ENCODE data around the gene TRIM42.

Gene TRIM42

GRCh38 chr3:140677764-140678163 is at the start of gene TRIM42:
Gene TRIM42 (plus strand): TSS chr3:140678064. CDS start chr3:140678230, 166 bp downstream.
- no peak for DNase-seq (ENCODE audit: low spot score)

DNA sequence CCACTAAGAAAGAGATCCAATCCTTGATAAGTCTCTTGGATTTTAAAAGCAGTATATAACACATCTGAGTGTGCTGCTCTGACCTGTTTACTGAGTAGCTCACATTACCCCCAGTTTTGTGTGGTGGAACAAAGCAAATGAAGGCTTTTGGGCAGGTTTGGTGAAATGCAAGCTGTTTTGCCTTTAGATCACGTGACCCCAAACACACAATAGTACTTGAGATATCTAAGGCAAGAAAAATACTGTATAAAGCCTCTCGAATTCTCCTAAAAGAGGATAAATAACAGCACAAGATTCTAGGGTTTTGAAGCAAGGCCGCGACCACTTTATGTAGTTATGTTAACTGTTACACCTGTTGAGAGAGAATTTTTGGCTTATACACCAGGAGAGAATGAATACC is 49.3 kb upstream of the TRIM42 start:
- no peak for DNase-seq (ENCODE audit: low spot score)

DNA sequence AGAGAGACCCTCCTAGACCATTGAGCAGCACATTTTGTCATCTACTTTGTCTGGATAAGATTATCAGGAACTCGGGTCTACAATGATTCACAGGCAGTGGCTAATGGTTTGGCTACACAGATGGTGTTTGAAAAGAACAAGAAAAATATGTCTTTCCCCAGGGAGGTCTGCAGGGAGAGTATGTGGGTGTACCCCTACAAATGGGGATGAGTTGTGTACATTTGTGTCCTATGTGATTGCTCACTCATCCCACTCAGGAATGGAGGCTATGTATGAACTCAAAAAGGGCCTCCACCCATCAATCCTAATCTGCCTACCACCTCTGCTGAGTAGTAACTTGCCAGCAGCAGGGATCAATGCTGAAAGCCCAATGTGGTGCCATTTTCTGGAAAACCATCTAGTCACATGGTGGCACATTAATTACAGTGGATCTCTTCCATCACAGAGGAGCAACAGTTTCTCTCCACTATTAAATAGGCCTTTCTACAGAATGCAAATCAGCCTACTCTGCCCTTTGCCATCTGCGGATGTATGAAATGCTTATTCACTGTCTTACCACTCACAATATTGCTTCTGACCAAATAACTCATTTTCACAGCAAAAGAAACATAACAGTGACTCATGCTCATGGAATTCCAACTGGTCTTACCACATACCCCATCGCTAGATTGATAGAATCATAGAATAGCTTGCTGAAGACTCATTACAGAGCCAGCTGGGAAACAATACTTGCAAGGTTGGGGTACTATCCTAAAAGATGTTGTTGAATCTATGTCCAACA is 48.3 kb upstream of the TRIM42 start:
- no peak for DNase-seq (ENCODE audit: low spot score)

- DNase-seq (ENCODE audit: low spot score) = no peak
These were observed 47.5 kb upstream of the TRIM42 start for GRCh38 chr3:140630366-140630765.

GRCh38 chr3:140630866-140631265 is 47.0 kb upstream of the TRIM42 start:
- DNase-seq (ENCODE audit: low spot score) = no peak

- no peak for DNase-seq (ENCODE audit: low spot score)
These were observed 42.6 kb upstream of the TRIM42 start for GRCh38 chr3:140635276-140635675.

DNA sequence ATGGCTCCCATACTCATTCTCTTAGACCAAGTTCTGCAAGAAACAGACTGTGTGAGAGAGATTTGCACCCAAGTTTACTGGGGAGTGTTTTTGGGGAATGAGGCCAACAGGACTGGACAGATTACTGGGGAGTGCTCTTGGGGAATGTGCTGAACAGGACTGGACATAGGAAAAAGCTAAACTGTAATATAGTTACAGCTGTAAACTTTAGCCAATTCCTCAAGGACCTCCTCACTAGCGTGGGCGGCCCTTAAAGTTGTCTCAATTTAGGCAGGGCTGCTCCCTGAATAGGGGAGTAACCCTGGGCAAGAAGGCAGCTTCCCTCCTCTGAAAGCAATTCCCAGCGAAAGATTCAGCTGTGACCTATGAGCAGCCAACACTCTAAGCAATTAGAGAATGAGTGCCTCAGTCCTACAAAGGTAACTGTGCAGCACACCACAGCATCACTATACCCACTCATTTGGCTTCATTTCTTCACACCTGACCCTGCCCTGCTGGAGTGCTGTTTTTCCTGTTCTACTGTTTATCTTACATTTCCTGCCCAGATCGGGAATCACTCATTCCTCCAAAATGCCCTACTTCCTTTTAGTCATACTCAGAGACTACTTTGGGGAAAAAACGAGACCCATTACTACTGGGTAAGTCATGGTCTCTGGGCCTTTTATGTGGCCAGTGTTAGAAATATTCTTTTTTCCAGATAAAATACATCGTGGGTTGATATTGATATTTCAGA is 41.3 kb upstream of the TRIM42 start:
- no peak for DNase-seq (ENCODE audit: low spot score)

GRCh38 chr3:140651287-140651686 is 26.6 kb upstream of the TRIM42 start:
- DNase-seq (ENCODE audit: low spot score) = no peak

GRCh38 chr3:140655678-140656077 is 22.2 kb upstream of the TRIM42 start:
- DNase-seq (ENCODE audit: low spot score) = no peak

GRCh38 chr3:140664111-140664510 is 13.8 kb upstream of the TRIM42 start:
- no peak for DNase-seq (ENCODE audit: low spot score)

- no peak for DNase-seq (ENCODE audit: low spot score)
These were observed 4.7 kb downstream of the TRIM42 start for GRCh38 chr3:140682586-140682985.

DNA sequence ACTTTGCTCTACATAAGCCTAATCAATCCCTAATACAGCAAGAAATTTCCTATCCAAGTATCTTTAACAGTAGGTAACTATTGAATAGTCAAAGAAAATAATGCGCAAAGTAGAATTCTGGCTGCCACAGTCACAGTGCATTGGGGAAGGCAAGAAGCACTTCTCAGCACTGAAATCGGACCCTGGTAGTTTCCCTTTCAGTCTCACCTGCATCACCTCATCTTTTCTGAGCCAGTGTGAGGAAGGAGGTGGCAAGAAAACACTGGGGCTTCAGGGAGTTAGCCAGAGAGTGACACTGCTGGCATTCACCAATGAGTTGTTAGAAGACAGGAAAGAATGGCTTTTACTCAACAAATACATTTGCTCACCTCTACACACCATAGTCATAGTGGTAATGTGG is 8.3 kb downstream of the TRIM42 start:
- DNase-seq (ENCODE audit: low spot score) = no peak

- no peak for DNase-seq (ENCODE audit: low spot score)
These were observed 9.1 kb downstream of the TRIM42 start for GRCh38 chr3:140686948-140687347.

DNA sequence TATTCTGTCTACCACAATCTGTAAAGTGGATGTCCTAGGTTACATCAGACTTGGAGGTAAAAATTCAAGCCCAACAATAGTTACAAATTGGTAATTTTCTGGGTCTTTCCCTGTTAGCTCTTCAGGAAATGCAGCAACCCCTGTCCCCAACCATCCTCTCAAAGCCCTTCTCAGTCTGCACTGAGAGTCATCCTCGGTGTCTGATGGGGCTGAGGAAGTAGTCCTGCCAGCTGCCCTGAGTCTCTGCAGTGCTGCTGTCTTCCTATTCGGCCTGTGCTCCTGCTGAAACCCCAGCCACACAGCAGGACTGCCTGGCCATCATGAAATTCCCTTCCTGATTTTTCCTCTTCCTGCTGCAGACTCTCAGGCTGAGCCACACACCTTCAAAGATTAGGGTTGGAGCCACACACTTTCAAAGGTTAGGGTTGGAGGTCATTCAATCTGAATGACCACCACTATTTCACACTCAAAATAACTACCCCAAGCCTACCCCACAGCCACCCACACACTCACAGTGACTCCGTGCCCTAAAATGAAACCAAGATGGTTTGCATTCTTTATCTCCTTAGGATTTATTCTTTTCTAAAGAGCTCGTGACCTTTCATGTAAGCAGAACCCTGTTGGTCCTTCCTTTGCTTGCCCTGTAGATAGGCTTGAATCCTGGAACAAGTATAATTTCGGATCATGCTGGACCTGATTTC is 17.6 kb downstream of the TRIM42 start:
- DNase-seq (ENCODE audit: low spot score) = no peak

DNA sequence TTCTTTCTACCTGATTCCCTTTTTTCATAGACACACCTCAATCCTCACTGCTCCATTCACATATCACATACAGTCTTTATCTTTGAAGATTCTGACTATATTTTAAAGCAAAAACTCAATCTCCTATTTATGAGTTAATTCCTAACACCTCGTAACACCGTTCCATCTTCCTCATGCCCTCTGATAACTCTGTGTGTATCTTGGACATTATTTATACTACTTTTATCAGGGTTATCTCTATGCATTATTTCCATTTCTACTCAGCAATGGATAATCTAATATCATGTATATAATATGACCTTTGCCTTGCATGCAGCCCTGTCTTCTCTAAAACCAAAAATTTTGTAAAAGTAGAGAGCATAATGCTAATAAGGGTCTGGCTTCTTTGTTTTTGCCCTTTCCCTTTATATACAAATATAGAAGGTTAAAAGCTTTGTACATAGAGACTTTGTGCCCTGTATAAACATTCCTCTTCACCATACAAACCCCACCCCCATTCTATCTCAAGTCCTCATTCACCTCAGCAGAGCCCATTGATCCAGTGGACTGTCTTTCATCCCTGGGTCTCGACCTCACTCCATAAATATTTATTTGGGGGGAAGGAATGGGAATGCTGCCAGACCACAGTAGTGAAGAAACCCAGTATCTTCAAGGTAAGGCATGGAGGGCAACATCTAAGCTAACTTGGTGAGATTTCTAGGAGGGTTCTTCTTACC is 21.8 kb downstream of the TRIM42 start:
- no peak for DNase-seq (ENCODE audit: low spot score)

DNA sequence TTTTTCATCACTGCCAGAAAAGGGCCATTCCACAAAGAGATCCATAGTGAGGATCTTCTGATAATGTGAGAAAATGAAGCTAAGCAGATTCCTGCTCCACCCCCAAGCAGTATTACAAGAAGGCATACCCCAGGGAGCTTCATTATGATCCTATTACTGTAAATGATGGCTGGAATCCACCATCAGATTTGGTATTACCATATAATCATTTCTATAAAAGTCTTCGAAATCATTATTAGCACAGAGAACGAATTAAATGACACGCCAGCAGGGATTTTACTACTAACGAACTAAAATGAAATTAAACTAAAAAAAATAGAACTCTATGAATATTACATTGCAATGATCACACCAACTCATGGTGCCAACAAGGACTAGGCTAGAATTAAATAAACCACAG is 24.4 kb downstream of the TRIM42 start:
- DNase-seq (ENCODE audit: low spot score) = no peak

- no peak for DNase-seq (ENCODE audit: low spot score)
These were observed 25.6 kb downstream of the TRIM42 start for GRCh38 chr3:140703496-140703895.

DNA sequence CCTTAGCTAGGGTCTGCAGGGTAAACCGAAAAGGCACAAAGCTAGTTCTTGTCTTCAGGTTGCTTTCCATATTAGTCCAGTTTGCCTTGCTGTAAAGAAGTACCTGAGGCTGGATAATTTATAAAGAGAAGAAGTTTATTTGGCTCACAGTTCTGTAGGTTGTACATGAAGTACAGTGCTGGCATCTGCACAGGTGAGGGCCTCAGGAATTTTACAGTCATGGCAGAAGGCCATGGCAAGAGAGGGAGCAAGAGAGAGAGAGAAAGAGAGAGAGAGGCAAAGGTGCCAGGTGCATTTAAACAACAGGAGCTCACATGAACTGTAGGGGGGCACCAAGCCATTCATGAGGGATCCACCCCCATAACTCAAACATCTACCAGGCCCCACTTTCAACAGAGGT is 26.9 kb downstream of the TRIM42 start:
- DNase-seq (ENCODE audit: low spot score) = no peak

DNA sequence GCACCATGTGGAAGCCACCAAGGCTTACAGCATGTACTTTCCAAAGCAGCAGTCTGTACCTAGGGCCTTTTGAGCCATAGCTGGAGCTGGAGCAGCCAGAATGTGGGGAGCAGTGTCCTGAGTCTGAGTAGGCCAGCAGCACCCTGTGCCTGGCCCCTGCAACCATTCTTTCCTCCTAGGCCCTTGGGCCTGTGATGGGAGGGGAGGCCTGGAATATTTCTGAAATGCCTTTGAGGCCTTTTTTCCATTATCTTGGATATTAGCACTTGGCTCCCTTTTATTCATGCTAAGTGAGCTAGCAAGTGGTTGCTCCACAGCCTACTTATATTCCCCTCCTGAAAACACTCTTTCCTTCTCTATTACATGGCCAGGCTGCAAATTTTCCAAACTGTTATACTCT is 28.1 kb downstream of the TRIM42 start:
- DNase-seq (ENCODE audit: low spot score) = no peak

GRCh38 chr3:140706360-140706759 is 28.5 kb downstream of the TRIM42 start:
- DNase-seq (ENCODE audit: low spot score) = no peak

- DNase-seq (ENCODE audit: low spot score) = no peak
These were observed 31.0 kb downstream of the TRIM42 start for GRCh38 chr3:140708815-140709214.

DNA sequence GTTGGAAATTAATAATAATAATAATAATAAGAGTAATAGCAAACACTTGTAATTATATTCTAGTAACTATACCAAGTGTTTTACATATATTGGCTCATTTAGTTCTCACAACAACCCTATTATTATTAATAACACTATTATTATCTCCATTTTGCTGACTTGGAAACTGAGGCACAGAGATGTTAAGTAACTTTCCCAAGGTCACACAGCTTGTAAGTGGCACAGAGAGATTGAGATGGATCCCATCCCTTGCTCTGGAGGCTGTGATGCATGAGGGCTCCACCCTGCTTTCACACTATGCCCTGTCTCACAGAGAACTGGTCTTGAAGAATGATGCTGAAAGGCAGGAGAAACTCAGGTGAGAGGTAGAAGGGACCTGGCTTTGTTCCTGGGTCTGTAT is 31.9 kb downstream of the TRIM42 start:
- DNase-seq (ENCODE audit: low spot score) = no peak
